GM19463 (cell line): Measurements from ENCODE around the gene RNASE3.
"Not testable (repeated sequence)": the region's sequence is repeated elsewhere in the genome, so short reads cannot be mapped to it uniquely, and the experiment has no call there.

Source experiments
- ATAC-seq: cut with Tn5 transposase; IDR thresholded peaks from one replicate; pipeline ENCODE4 v1.9.1; 2021; ENCODE audit warnings: mild to moderate bottlenecking, moderate library complexity; ENCODE audit not compliant: unreplicated experiment

RNASE3 gene

GRCh38 chr14:20891126-20891825, at the start of gene RNASE3:
Gene RNASE3 (plus strand): TSS chr14:20891385. CDS start chr14:20891687, 302 bp downstream.
- ATAC-seq: not testable (repeated sequence)

GRCh38 chr14:20846560-20846959, 44.6 kb upstream of the RNASE3 start:
- ATAC-seq: no peak

GRCh38 chr14:20848316-20848954, 42.8 kb upstream of the RNASE3 start:
- ATAC-seq: no peak

- no peak for ATAC-seq
Observed at GRCh38 chr14:20848955-20849570, 42.1 kb upstream of the RNASE3 start.

- no peak for ATAC-seq
Observed at GRCh38 chr14:20853042-20853441, 38.1 kb upstream of the RNASE3 start.

GRCh38 chr14:20855652-20856291, 35.4 kb upstream of the RNASE3 start:
- ATAC-seq: peak; percentile 92

GRCh38 chr14:20857207-20857606, 34.0 kb upstream of the RNASE3 start:
- no peak for ATAC-seq

- ATAC-seq: no peak
Observed at GRCh38 chr14:20857630-20858261, 33.4 kb upstream of the RNASE3 start.

- ATAC-seq: no peak
Observed at GRCh38 chr14:20866194-20866593, 25.0 kb upstream of the RNASE3 start.

GRCh38 chr14:20866963-20867362, 24.2 kb upstream of the RNASE3 start:
- no peak for ATAC-seq

GRCh38 chr14:20873370-20874177, 17.6 kb upstream of the RNASE3 start:
- ATAC-seq: peak; percentile 87

GRCh38 chr14:20877016-20877415, 14.2 kb upstream of the RNASE3 start:
- ATAC-seq: no peak

- ATAC-seq: no peak
Observed at GRCh38 chr14:20878695-20879094, 12.5 kb upstream of the RNASE3 start.

GRCh38 chr14:20881229-20881628, 10.0 kb upstream of the RNASE3 start:
- ATAC-seq: not testable (repeated sequence)

GRCh38 chr14:20882787-20883186, 8.4 kb upstream of the RNASE3 start:
- ATAC-seq: not testable (repeated sequence)

- ATAC-seq: not testable (repeated sequence)
Observed at GRCh38 chr14:20888411-20888810, 2.8 kb upstream of the RNASE3 start.

- ATAC-seq: not testable (repeated sequence)
Observed at GRCh38 chr14:20895322-20895721, 4.1 kb downstream of the RNASE3 start.

- no peak for ATAC-seq
Observed at GRCh38 chr14:20904393-20905029, 13.3 kb downstream of the RNASE3 start.

GRCh38 chr14:20905676-20906075, 14.5 kb downstream of the RNASE3 start:
- ATAC-seq: no peak

GRCh38 chr14:20907214-20907613, 16.0 kb downstream of the RNASE3 start:
- no peak for ATAC-seq
